GM19240 (cell line): ENCODE results near the gene OTX2.

Source experiments
- DNase-seq: peaks from one replicate; pipeline ENCODE4 v3.0.0; 2011; ENCODE audit warnings: low spot score; ENCODE audit not compliant: insufficient read length

OTX2 gene

GRCh38 chr14:56812364-56813141 lies 2.3 kb upstream of the OTX2 start:
- no peak for DNase-seq

GRCh38 chr14:56811593-56812363 lies 1.5 kb upstream of the OTX2 start:
- DNase-seq = no peak

GRCh38 chr14:56810836-56811592 lies 735 bp upstream of the OTX2 start:
- DNase-seq = no peak

DNA sequence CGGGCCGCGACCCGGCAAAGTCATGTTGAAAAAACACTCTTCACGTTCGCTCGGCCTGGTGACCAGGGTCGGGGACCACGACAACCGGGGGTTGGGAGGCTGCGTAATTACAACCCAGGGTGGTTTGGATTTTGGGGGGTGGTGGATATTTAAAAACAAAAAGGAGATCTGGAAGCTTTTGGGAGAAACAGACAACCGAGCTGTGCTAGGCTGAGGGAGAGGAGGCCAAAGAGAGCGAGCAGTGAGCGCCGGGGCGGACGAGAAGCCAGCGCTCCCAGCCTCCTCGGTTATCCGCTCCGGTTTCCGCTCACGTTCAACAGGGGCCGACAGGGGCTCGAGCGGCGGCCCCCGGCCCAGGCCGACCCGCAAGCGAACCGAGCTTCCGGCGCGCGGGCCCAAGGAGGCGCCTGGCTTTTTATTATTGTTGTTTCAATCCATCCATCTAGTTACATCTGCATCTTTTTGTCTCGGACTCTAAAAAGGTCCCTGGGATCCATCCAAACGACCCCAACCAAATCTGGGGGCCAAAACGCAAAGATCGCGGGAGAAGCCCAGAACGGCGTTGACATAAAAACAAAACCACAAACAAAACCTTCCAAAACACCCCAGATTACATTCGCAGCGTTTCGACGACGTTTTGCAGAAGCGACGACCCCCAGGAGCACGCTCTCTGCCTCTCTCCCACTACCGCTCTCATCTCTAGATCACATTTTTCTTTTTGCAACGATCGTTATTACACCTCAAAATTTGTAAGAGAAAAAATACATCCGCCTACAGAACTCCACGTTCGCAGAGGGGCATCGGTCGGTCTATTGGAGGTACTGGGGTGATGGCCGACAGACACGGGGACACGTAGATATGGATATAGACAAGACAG lies 771 bp downstream of the OTX2 start:
- DNase-seq = no peak

DNA sequence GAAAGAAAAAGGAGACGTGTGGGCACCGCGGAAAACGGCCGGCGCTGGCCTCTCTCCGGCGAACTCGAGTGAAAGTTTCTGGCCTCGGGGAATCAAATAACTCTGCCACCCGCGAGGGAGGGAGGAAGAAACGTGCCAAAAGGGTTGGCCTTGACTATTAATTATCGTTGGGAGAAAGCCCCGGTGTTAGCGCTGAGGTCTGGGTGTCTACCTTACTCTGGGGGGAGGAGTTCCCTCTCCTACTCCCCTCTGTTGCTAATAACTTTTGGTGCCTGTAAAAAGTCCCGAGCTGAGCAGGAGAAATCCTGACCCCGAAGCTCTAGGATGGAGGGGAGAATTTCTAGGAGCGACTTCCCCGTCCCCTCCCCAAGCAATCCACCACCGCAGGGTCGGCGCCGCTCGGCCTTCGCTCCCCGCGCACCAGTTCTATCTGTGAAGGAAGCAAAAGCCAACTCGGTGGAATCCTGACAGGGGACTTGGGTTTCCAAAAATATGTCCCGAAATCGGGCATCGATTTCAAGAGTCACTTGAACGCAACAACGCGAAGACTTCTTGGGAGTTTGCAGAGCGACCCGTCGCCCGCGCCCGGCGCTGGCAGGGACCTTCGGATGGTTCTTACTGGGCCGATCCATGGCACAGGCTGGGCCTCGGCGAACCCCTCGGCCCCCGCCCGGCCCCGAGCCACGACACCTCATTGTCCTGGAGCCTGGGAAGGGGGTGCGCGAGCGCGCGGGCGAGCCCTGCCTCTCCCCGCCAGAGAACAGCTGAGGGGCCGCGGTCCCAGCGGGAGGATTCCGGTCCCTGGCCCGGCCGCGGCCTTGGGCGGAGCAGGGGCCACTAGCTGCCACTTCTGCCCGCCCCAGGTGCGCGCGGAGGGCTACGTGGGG lies 1.7 kb downstream of the OTX2 start:
- no peak for DNase-seq

DNA sequence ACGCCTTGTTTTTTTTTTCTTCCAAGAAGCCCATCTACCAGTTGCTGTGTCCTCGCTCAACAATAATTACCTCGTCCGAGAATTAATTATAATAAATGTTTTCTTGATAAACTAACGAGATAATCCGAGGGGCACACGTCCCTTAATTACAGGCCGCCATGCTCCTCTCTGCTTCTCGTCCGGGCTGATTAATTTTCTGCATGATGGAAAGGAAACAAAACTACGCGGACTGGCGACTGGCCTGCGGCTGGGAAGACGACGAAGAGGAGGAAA lies 2.2 kb downstream of the OTX2 start:
- no peak for DNase-seq

- DNase-seq = no peak
These were observed 2.7 kb downstream of the OTX2 start for GRCh38 chr14:56807386-56808109.

- DNase-seq = no peak
These were observed 3.5 kb downstream of the OTX2 start for GRCh38 chr14:56806760-56807159.

DNA sequence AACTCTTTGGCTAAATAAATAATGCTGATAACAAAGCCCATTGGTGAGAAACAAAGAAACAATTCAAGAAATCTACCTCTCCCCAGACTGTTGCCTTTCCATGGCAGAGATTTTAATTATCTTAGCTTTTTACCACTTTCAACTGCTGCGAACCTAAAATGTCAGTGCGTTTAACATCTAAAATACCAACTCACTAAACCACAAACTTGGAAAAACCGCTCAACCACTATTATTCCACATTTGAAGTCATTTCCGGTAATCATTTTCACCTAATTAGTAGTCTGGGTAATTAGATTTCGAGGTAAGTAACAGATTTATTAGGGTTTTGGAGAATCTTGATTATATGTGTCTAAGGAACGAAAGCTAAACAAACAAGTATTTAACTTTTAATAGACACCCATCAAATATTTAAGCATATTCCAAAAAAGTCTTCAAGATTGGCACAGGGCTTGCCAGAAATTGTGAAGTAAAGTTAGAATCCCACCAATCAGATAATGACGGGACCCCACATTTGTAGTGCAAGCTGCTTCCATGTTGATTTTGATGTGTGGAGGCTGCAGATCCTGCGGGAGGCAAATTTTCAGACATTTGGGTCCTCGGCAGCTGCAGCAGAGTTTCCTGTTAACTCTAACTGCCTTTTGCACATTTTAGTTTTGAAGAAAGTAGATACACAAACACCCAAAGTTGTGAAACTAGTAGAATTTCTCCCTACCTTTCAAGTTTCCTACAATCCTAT lies 4.1 kb downstream of the OTX2 start:
- no peak for DNase-seq

DNA sequence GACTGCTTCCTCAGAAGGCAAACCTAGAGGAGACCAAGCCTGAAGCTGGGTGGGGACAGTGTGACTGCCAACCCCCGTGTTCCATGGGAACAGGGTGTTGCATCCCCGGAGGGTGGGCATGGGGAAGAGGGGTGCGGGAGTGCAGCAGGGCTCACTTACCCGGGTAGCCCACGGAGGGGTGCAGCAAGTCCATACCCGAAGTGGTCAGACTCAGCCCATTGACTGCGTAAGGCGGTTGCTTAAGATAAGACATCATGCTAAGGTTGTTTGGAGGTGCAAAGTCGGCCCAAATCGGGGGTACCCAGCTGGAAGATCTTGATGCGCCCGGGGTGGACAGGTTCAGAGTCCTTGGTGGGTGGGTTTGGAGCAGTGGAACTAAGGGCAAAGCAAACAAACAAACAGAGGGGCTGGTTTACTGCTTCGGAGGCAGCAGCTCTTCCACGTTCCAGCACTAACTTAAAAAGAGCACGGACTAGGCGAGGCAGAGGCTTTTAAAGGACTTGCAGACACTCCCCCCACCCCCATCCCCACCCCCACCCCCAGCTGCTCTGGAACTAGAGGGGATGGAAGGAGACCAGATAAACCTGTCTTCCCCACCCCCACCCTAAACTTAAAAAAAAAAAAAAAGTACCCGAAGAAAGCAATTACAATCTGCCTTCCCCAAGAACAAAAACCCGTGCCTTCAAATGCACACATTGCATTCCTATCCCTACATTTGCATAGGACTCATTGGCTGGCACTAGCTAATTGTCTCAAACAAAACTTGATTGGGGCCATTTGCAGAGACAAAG lies 4.9 kb downstream of the OTX2 start:
- DNase-seq = no peak

DNA sequence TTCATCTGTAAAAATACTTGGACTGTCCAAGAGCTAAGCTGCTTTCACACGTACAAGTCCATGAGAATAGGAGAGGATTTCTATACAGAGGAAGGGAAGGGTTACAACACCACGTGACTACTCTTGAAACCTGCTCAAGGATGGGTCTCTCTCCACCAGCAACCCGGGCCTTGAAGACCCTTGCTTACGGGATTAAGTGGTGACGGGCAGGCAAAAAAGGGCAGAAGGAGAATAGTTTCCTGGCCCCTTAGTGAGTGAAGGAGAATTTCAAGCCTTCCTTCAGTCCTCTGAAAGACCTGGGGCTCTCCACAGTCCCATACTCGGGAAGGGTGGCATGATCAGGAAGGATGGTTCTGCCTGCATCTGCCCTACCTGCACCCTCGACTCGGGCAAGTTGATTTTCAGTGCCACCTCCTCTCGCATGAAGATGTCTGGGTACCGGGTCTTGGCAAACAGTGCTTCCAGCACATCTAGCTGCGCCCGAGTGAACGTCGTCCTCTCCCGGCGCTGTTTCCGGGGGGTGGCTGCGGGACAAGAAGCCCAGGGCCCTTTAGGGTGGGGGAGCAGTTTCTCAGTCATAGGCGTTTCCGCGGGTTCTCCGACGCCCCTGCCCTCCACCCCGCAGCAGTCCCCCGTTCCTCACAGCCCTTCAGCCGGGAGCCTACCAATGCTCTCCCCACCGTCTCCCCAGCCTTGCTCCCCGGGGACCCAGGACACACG lies 6.3 kb downstream of the OTX2 start:
- no peak for DNase-seq

GRCh38 chr14:56801920-56802319 lies 8.4 kb downstream of the OTX2 start:
- no peak for DNase-seq

DNA sequence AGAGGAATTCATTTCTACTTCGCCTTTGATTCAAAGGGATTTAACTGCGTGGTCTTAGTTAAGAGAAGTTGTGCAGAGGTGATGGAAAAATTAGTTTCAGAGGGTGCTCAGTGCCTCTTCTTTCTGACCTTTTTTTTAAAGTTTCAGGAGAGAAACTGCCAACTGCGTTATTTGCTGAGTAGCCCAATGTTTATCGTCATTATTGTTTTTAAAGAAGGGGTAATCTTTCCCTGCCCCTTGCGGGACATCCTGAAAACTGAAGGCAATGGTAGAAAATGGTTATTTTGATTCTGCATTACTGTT lies 11.0 kb downstream of the OTX2 start:
- DNase-seq = no peak

DNA sequence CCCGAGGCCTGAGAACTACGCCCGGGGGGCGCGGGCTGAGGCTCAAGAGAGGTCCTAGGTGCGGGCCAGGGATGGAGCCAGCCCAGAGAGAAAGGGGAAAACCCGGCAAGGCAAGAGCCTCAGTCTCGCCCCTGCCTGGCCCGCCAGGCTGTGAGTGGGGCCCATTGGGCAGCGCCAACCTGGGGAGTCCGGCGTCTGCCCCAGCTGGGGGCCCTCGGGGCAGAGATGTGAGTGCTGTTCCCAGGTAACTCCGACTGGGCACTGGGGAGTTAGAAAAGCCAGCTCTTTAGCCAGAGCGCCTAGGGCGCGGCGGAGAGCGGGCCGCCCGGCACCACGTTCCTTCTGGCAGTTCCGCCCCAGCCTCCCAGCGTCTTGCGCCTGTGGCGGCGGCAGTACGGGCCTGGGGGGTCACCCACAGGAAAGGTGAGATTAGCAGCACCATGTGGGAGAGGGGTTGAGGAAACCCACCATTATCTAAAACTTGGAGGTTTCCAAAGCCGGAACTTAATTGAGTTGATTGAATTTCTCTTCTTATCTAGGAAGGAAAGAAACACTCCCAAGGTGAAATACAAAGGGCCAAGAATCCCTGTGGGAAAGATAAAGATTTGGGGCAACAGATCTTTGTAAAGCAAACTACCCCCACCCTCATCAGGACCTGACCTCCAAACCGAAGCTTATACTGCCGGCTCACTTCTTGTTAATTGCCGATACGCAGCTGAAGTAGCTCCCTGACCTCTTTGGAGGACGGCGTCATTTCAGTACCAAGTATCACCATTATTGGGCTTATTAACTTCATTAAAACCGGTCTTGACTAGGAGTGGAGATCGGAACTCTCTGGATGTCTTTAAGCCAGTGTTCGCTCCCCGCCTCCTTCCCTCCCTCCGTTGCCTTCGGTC lies 11.6 kb downstream of the OTX2 start:
- no peak for DNase-seq

GRCh38 chr14:56797569-56798446 lies 12.5 kb downstream of the OTX2 start:
- no peak for DNase-seq
